Fibroblast of skin of right quadriceps (primary cell): ENCODE data around the gene SLC44A1.
"Not testable (repeated sequence)": the region's sequence is repeated elsewhere in the genome, so short reads cannot be mapped to it uniquely, and the experiment has no call there.

Source experiments
- DNase-seq: peaks from one replicate; pipeline ENCODE4 v3.0.0-alpha.2; 2013

The SLC44A1 gene

DNA sequence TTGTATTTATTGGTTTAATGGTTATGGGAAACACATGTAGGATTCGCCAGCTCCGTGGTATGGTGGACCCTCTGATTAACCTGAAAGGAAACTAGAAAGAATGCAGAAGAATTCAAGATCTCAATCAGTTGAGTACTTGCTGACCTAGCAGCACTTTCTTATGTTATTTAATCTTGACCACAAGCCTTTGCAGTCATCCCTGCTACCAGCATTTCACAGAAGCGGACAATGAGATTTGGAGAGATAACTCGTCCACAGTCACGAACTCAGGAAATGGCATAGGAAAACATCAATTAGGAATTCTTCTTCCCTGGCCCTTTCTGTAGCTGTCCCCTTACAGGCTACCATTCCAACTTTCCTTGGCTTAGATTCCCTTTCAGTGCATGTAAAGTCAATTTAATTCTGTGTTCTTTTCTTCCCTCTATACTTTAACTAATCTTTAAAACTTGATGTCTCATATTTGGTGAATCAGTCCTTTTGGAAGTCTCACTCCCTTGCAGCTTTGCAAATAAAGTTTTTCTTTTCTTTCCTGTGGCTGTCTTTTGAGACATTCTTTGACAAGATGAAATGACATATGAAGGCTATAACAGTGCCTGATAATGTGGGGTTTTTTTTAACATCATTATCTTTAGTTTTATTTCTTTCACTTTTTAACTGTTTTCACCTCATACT is 1.3 kb upstream of the SLC44A1 start:
- DNase-seq = peak; percentile 75

DNA sequence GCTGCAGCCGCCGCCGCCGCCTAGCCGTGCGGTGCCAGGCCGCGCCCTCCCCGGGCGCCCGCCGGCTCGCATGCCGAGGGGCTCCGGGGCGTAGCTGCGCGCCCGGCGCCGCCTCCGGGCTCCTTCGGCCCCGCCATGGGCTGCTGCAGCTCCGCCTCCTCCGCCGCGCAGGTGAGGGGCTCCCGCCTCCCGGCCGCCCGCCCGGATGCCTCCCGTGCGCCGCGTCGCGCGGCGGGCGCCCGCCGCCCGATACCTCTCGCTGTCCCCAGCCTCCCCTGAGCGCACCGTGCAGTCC is 230 bp downstream of the SLC44A1 start:
- DNase-seq = no peak

DNA sequence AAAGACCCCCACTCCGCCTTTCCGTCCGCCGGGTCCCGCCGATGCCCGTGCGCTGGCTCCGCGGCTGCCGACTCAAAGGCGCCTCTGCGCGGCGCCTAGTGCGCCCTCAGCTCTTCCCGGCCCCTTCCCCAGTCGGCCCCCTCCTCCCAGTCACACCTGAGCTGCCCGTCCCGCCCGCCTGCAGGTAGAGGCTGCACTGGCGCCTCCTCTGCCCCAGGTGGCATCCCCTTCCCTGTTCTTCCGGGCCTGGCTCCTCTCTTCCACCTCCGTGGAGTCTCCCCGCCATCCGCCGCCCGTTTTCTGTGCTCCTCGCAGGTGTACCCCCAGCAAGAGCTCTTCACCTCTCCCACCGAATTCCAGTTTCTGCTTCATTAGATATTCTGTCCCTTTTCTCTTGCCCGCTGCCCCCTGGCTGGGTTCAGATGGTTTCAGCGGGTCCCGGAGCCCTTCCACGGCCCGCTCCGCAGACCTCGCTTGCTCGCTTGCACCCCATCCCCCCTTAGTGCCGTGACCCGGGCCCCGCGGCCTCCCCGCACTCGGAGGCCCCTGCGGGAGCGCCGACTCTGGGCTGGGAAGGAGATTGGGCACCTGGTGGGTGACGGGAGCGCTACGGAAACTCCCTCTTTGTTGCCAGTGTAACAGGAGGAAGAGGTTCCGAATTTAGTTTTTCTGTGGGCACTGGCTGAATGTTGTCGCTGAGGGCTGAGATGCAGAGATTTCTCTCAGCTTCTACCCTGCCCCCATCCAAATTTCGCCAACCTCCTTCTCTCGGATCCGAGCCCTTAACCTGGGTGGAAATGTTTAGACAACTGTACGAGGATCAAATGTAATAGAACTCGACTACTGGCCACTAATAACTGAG is 809 bp downstream of the SLC44A1 start:
- no peak for DNase-seq

DNA sequence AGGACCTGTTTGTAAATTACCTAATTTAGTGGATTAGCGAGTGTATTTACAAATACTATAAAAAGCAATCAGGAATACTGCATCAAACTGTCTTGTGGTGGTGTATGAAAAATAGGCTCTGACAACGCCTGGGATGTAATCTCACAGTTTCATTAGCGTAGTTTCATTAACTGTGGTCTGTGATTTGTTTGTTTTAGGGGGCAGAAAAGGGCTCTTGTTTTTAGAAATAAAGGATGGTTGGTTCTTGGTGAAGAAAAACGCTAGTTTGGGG is 1.4 kb downstream of the SLC44A1 start:
- DNase-seq = no peak

DNA sequence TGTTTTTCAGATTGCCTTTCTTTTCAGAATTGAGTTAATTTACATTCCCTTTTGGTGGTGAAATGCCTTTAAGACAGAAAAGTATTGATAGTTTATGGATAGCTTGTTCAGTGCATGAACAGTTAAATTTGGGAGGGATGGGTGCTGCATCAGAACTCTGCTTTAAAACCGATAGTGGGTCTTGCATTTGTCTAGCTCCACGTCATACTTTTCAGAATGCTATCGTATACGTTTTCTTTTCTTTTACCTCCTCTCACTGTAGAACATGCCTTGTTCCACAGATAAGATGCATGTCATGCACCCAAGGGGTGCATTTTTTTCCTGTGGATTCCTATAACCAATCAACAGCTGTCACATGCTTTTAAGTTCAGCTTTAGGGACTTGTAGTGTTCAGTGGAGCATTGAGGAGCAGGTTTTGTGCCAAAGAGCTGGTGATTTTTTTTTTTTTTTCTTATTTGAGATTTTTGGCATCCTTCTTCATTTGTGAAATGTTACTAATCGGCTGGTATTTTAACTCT is 2.3 kb downstream of the SLC44A1 start:
- no peak for DNase-seq

DNA sequence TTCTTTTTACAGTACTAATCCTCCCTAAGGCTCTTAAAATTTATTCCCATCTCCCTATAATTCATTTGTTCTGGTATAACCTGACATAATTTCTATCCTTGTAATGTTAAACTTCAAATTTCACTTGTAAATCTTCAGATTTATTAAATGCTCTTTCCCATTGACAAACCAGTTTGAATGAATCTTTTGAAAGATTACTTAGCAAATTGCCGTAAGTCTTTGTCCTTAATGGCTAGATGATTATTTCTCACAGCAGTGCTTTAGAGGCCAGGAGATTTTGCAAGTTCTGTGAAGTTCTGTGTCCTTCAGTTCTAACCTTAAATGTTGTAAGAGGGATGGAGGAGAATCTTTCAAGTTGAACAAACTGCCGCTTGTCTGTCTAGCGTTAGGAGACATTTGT is 4.2 kb downstream of the SLC44A1 start:
- DNase-seq = no peak

DNA sequence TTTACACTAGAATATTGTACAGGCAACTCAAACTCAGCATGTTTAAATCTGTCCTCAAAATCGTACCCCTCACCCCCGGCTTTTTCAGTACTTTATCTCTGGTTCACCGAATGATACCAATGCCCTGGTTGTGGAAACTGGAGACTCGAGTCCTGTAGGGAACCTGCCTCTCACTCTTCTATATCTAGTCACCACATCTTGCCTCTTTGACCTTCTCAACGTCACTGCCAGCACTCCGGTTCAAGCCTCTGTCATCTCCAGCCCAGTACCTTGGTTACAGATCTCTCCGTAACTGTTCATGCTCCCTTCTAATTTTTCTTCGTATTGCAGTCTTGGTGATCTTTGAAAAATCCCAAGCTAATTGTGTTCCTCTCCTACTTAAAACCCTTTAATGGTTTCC is 6.7 kb downstream of the SLC44A1 start:
- DNase-seq = no peak

DNA sequence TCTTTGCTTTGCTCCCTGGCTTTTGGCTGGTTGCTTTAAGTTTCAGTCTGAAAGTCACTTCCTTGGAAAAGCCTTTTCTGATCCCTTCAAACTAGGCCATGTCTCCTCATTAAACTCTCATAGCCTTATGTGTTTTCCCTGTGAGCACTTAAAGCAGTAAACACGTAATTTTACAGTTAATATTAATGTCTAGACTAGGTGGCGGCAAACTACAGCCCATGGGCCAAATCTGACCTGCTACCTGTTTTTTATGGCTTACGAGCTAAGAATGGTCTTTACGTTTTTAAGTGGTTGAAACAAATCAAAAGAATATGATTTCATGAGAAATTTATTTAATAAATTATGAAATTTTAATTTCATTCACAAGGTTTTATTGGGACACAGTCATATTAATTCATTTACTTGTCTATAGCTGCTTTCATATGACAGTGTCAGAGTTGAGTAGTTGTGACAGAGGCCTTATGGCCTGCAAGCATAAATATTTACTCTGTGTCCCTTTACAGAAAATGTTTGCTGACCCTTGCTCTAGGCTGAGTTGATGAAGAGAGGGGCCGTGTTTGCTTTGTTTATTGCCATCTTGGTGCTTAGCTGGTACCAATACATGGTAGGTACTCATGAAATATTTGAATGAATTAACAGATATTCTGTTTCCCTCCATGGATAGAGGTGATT is 7.4 kb downstream of the SLC44A1 start:
- DNase-seq = no peak

DNA sequence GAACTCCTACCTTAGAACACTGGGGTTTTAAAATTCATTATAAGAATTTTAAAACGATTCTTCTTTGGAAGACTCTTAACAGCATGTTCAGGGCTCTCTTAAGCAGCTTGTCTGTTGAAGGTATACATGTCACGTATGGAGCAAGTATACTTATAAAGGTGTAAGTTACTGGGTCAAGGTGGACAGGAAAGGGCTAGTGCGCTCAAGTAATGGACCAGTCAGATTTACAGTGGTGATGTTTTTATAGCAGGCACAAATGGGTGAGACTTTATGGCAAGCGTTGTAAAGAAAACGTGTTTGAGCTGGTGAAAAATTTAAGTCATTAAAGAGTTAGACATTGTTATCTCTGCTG is 7.9 kb downstream of the SLC44A1 start:
- DNase-seq = no peak

DNA sequence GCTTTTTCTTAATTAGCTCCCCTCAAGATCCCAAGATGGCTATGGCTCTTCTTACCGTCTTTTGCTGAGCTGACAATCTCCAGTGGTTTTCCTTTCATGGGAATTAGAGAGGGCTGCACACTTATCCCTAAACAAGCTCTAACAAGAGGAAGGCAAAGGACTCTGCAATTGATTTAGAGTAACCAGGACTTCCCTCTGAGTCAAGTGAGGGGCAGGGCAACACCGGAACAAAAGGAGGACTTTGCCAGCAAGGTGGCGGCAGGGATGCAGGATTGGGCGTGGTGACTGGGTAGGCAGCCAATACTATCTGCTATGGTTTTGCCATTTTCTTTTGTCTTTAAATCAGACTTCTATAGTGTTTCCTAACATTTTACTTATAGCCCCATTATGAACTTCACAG is 9.8 kb downstream of the SLC44A1 start:
- no peak for DNase-seq

DNA sequence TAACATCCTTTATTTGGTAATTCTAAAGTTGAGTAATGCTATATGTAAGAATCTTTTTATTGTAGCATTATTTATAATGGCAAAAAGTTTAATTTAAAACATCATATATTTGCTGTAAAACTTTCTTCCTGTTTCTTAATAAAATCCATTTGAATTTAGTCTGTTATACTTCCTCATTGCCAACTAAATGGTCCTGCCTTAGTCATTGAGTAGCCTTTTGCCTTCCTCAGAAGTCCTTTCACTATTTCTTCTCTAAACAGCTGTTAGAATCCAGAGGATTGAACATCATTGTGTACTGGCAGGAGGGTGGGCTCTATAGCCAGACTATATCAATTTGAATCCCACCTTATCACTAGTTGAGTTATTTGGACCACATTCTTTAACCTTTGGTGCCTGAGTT is 11.0 kb downstream of the SLC44A1 start:
- DNase-seq = no peak

DNA sequence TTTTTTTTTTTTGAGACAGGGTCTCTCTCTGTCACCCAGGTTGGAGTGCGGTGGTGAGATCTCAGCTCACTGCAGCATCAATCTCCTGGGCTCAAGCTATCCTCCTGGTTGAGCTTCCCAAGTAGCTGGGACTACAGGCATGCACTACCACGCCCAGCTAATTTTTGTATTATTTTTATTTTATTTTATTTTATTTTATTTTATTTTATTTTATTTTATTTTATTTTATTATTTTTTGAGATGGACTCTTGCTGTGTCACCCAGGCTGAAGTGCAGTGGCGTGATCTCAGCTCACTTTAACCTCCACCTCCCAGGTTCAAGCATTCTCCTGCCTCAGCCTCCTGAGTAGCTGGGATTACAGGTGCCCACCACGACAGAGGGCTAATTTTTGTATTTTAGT is 12.1 kb downstream of the SLC44A1 start:
- not testable (repeated sequence) for DNase-seq

DNA sequence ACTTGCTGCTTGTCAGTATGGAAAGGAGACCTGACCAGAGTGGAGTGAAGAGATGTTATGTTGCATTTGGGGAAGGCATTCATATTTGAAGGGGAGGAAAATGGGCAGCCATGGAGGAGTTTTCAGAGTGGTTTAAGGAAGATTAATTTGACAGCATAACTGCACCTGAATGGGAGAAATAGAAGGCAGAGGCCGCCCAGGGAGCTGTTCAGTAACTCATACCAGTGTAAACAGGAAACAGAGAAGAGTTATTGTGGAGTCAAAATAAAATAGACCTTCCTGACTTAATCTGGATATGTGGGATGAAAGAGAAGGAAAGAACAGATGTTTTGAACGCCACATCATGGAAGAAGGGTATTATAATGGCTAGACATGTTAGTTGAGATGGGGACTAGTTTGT is 13.4 kb downstream of the SLC44A1 start:
- DNase-seq = no peak

DNA sequence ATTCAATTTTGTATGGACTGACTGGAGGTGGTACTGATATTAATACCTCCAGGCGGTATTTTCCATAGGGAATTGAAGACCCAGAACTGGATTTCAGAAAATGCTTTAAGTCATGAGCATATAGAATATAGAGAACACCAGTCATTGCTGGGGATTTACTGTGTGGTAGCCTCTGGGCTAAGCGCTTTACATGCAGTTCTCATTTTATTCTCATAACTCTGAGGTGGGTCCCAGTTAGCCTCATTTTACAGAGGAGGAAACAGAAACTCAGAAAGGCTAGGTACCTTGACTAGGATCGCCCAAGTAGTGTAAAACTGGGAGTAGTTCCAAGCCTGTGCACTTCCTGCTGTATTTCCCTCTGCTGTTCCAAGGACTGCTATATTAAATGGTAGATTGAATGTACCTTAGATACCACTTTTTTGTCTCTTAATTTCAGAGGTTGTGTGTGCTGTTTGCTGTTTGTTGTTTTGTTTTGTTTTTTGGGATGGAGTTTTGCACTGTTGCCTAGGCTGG is 13.8 kb downstream of the SLC44A1 start:
- no peak for DNase-seq

DNA sequence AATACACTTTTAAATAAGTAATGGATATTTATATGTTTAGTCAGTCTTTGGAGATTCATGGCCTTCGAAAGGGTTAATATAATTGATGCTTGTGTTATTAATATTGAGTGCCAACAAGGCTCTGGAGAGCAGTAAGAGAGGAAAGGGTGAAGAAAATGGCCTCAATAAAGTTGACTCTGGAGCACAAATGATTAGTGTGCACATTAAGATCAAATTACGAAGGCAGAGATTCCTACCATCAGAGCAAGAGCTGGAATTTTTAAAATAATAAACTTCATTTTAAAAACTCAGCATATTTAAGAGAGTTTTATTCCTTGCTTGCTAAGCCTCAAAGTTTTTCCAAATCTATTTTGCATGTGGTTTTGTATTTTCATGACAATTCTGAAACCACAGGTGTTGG is 14.8 kb downstream of the SLC44A1 start:
- no peak for DNase-seq

DNA sequence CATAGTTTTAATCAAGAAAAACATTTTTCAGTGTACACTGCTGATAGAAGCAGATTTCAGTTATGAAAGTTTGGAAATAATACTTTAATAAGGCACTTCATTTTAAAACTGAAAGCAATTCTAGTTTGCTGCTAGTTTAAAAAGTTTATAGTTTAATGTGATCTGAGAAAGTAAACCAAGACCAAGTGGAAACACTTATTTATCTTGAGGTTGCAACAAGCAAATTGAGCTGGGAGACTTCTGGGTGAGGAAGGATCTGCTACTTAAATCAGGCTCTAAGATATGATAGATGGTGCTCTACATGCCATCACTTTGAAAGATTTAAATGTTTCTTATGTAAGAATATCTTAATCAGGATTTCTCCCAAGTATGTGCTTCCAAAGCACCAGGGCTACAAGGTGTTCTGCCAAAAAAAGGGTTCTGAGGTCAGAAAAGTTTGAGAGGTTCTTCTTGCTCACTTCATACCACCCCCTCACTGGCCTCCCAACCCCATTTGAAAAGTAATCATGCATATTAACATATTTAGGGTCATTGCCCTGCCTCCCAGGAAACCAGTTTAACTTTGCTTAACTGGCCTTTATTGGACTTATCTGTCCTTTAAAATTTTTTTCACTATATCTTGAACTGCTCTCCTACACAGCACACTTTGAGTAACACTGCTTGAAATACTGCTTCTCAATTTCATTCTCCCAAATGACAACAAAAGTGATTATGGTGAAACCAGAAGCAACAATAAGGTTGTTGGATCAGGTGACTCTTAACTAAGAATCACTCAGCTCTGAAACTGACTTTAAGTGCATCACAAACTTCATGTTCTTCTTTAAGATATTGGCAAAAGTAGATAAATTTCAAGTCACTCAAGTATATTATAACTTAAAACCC is 15.5 kb downstream of the SLC44A1 start:
- no peak for DNase-seq

DNA sequence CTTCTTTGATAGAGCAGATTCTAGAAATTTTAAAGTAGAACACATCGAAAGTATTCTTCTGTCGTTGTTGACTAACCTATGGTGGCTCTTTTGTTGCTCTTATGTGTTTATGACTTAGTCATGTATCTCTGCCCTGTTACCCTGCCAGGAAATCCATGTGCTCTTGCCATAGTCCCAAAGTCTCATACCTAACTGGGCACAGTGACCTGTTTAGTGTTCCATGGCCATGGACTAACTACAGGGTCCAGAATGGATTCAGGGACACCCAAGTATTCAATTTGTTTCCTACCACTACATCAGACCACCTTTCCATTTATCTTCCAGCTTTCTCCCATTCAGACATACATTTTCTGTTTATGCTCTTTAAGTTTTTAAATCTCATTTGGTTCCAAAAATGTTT is 18.0 kb downstream of the SLC44A1 start:
- no peak for DNase-seq

DNA sequence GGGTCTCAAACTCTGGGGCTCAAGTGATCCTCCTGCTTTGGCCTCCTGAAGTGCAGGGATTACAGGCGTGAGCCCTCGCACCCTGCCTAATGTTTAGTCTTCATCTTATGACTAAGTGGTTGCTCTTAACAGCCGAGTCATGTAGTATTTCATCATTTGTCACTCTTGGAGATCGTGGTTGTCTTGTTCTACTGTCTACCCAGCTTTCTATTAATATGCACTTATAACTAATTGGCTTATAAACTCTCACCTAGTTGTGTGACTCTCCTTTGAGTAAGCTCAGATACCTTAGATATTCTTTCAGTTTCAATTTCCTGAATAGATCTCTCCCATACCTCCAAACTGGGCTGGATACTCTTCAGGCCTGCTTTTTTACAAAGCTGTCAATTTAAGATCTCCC is 19.9 kb downstream of the SLC44A1 start:
- peak; percentile 31 for DNase-seq

DNA sequence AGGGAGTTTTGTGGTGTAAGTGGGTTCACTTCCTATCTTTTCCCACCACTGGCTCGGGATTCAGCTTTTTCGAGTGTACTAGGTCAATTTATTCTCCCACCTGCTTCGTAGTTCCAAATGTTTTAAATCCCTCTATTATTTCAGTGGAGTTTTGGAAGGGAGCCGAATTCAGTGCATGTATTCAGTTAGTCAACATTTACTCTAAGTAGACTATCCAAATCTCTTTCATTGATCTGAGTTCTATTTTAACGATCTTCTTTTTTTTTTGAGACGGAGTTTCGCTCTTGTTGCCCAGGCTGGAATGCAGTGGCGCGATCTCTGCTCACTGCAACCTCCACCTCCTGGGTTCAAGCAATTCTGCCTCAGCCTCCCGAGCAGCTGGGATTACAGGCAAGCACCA is 23.8 kb downstream of the SLC44A1 start:
- DNase-seq = not testable (repeated sequence)

DNA sequence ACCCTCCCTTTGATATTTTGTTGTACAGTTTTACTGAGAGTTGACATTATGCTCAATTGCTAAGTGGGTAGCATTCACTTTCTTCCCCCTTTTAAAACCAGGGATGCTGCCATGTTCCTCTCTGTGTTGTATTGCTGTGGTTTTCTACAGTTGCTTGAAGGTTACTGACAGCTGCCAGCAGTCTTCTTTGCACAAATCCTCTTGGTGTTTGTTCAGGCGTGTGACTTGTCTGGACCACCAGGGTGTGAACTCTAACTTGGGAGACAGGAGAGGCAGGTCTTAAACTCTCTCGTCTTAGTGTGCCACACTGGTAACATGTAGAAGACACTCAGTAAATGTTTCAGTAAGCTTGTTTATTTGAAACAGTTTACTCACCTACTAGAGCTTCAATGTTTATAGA is 25.1 kb downstream of the SLC44A1 start:
- DNase-seq = no peak

DNA sequence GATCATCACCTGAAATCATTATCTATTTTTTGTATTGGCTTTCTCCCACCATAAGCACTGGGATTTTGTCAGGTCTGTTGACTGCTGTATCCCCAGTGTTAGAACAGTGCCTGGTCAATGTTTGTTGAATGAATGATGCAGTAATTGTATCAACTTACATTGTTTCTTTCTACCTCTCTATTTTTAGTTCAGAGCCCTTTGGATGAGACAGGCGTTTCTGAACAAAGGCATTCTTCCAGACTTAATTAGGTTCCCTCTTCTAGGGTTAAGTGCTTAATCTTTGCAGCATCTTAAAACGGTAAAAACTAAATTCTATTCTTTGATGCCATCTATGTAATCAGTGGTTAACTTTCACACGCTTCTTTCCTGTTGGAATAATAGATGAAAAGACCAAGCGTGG is 26.3 kb downstream of the SLC44A1 start:
- DNase-seq = no peak

DNA sequence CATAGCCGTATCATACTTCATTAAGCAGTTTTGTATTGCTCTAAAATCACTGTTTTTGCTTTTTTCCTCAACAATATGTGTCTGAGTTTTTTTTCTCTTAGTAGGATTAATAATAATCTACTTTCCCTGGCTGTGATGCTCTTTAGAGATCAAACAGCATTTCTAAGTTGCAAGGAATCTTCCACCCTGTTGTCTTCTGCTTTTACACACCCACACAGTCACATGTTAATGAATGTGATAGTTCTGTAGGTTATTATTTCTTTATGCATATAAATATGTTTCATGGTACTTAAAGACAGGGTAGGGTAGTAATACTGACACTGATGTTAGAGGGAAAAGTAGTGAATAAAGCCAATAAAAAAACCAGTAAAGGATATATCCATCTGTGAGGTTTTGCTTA is 29.3 kb downstream of the SLC44A1 start:
- no peak for DNase-seq

DNA sequence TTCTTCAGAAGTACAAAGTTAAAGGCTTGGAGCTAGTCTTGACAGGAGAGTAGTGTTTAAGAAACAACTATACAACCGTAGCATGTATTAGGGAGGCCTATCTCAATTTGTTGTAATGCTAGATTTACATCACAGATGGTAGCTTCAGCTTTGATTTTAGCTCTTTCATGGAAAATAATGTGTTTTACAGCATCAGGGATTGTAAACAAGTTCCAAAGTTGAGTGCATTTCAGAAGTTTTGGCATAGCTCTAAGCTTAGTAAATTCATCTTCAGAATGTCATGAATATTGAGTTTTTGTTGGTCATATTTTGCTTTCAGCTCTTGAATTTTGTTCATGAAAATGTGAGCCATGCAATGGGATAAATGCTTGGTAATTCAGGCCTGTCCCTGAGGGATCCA is 30.7 kb downstream of the SLC44A1 start:
- DNase-seq = no peak
